HepG2 (cell line): ENCODE results near the gene BFAR. TPM values are rescaled to one million over a fixed set of nuclear protein-coding genes. Genes with fewer than 3 reads are reported as not detected.

Experiments used
- AFF4 ChIP-seq: sonication (generic); formaldehyde crosslinking; IDR thresholded peaks from 2 replicates; pipeline ENCODE4 v1.4.0; 2020; ENCODE audit warnings: missing genetic modification reagents
- ARID3A ChIP-seq: IDR thresholded peaks from 2 replicates; pipeline ENCODE4 v1.6.1; 2012; ENCODE audit warnings: low read depth, low read length, improper control_type of control experiment
- BHLHE40 ChIP-seq: IDR thresholded peaks from 2 replicates; pipeline ENCODE4 v1.6.1; 2011; ENCODE audit warnings: low read length, improper control_type of control experiment
- CCAR2 ChIP-seq: fragments of 200-400 bp; formaldehyde crosslinking; optimal IDR thresholded peaks from 2 replicates; pipeline ENCODE3; 2018; ENCODE audit warnings: low read depth, mild to moderate bottlenecking, low read length, moderate library complexity
- HNRNPL ChIP-seq: fragments of 200-400 bp; formaldehyde crosslinking; IDR thresholded peaks from 2 replicates; pipeline ENCODE4 v1.6.1; 2017; ENCODE audit warnings: mild to moderate bottlenecking, low read depth, low read length
- KDM3A ChIP-seq: IDR thresholded peaks from 2 replicates; pipeline ENCODE4 v1.6.1; 2018; ENCODE audit warnings: low read depth, missing compliant biosample characterization
- MXI1 ChIP-seq: IDR thresholded peaks from 3 replicates; pipeline ENCODE4 v1.6.1; 2012; ENCODE audit warnings: low read depth, low read length, inconsistent platforms, borderline replicate concordance
- NFRKB ChIP-seq: fragments of 450-650 bp; IDR thresholded peaks from 2 replicates; pipeline ENCODE4 v1.6.1; 2017
- ONECUT2 ChIP-seq: sonication (generic); formaldehyde crosslinking; IDR thresholded peaks from 2 replicates; pipeline ENCODE4 v1.4.0; 2020; ENCODE audit warnings: missing genetic modification reagents
- PRDM15 ChIP-seq: sonication (generic); formaldehyde crosslinking; IDR thresholded peaks from 2 replicates; pipeline ENCODE4 v1.4.0; 2020; ENCODE audit warnings: missing genetic modification reagents
- SAFB2 ChIP-seq: sonication (generic); formaldehyde crosslinking; IDR thresholded peaks from 2 replicates; pipeline ENCODE4 v1.5.1; 2020; ENCODE audit warnings: missing genetic modification reagents, low read depth, mild to moderate bottlenecking, borderline replicate concordance
- SP140L ChIP-seq: sonication (generic); formaldehyde crosslinking; IDR thresholded peaks from 2 replicates; pipeline ENCODE4 v1.4.0; 2020; ENCODE audit warnings: missing genetic modification reagents, borderline replicate concordance
- TIGD3 ChIP-seq: sonication (generic); formaldehyde crosslinking; IDR thresholded peaks from 2 replicates; pipeline ENCODE4 v1.5.1; 2020; ENCODE audit warnings: mild to moderate bottlenecking, missing genetic modification reagents, borderline replicate concordance
- ZNF143 ChIP-seq: sonication (generic); formaldehyde crosslinking; IDR thresholded peaks from 2 replicates; pipeline ENCODE4 v1.4.0; 2020; ENCODE audit warnings: missing genetic modification reagents
- ZNF160 ChIP-seq: sonication (generic); formaldehyde crosslinking; IDR thresholded peaks from 2 replicates; pipeline ENCODE4 v1.8.0; 2022; ENCODE audit warnings: mild to moderate bottlenecking, inconsistent platforms, missing genetic modification reagents
- ZNF256 ChIP-seq: sonication (generic); formaldehyde crosslinking; conservative IDR thresholded peaks from 2 replicates; pipeline ENCODE4 v1.4.0; 2020; ENCODE audit warnings: missing genetic modification reagents
- ZNF34 ChIP-seq: sonication (generic); formaldehyde crosslinking; IDR thresholded peaks from 2 replicates; pipeline ENCODE4 v1.4.0; 2020; ENCODE audit warnings: mild to moderate bottlenecking, missing genetic modification reagents, borderline replicate concordance
- ZNF549 ChIP-seq: sonication (generic); formaldehyde crosslinking; IDR thresholded peaks from 2 replicates; pipeline ENCODE4 v1.5.0; 2020; ENCODE audit warnings: missing genetic modification reagents
- ZNF891 ChIP-seq: sonication (generic); formaldehyde crosslinking; IDR thresholded peaks from 2 replicates; pipeline ENCODE4 v1.5.0; 2020; ENCODE audit warnings: mild to moderate bottlenecking, missing genetic modification reagents
- polyA plus RNA-seq, 8 experiments: library from polyadenylated mRNA; depleted of rRNA in 3 of 8; stranded (reverse) in 7 of 8; unstranded in 1 of 8; fragments of >200 nt; fragmentation: Illumina TruSeq in 4 of 8; extraction: Trizol in 4 of 8; gene quantifications; 2 replicates each; pipeline versions ENCODE4 v1.2.1 to v1.2.3, GENCODE V29; 2011 to 2016; ENCODE audit warnings: low read depth in 4 of 8, missing spikeins in 1 of 8, mixed read lengths in 1 of 8; ENCODE audit not compliant: insufficient read depth in 1 of 8
- total RNA-seq, 5 experiments: library from RNA; depleted of rRNA; stranded (reverse); fragments of >200 nt; fragmentation: Illumina TruSeq; extraction: Trizol; gene quantifications; 2 replicates each; pipeline ENCODE4 v1.2.3, GENCODE V29; 2016; ENCODE audit warnings: low read depth in 1 of 5

The BFAR gene
- total and polyA plus RNA-seq, 2 of the 13 experiments (the other 11 are each of a cell fraction or from before 2014, with no cell fraction given), result 96.9 to 120 TPM

GRCh38 chr16:14669776-14670175 is 37.0 kb downstream of the BFAR start (continued):
- TF ChIP-seq ZNF160 (CRISPR knock-in tag) (no peak), AFF4 (CRISPR knock-in tag) (no peak), MXI1 (no peak), HNRNPL (peak; percentile 69; the same call in 1 of the 2 replicates), ARID3A (no peak), KDM3A (CRISPR knock-in tag) (no peak), ZNF256 (no peak), SP140L (CRISPR knock-in tag) (no peak), PRDM15 (CRISPR knock-in tag) (no peak), ZNF549 (CRISPR knock-in tag) (no peak), CCAR2 (no peak), ZNF143 (CRISPR knock-in tag) (no peak), ZNF891 (CRISPR knock-in tag) (0 out of 2 replicates have a peak, but pooled peaks have one; percentile 16), BHLHE40 (no peak), ONECUT2 (CRISPR knock-in tag) (no peak), ZNF34 (CRISPR knock-in tag) (no peak), NFRKB (no peak), SAFB2 (CRISPR knock-in tag) (no peak), TIGD3 (CRISPR knock-in tag) (no peak)
- TF ChIP-seq, all 625 proteins: peak for 5
